ENCODE data around the gene PDCD1LG2. TPM values are rescaled to one million over a fixed set of nuclear protein-coding genes. Genes with fewer than 3 reads are reported as not detected.

PDCD1LG2 gene
- total RNA-seq, 1 experiment from 2014 or later = not detected

GRCh38 chr9:5568868-5569267, 58.5 kb downstream of the PDCD1LG2 start:
- H4K5ac ChIP-seq (ENCODE audit: insufficient read length, low read depth, low read length) = no peak overlapping the region
- H3K27me3 ChIP-seq (ENCODE audit: insufficient read depth, low read length) = no peaks in the 10 kb centered on the region
- H3K18ac ChIP-seq (ENCODE audit: insufficient read length, low read depth, low read length) = no peak overlapping the region
- no peak overlapping the region for H3K56ac ChIP-seq (ENCODE audit: insufficient read length, low read depth, low read length)
- H4K20me1 ChIP-seq (ENCODE audit: control insufficient read depth, insufficient read depth, insufficient read length) = no peaks in the 10 kb centered on the region
- no peak for TF ChIP-seq CTCF (conservative IDR thresholded peaks at IDR 0.05)
- no peaks in the 10 kb centered on the region for H3K36me3 Mint-ChIP-seq (ENCODE audit: insufficient read depth in 1 of 3, low read depth in 3 of 3)
- no peak overlapping the region for H3K23ac ChIP-seq (ENCODE audit: insufficient read length, low read depth, low read length)
- H2BK12ac ChIP-seq (ENCODE audit: insufficient read length, low read depth, low read length) = no peak overlapping the region
- no peak overlapping the region for H3K14ac ChIP-seq (ENCODE audit: insufficient read depth, low read length)
- no peaks in the 10 kb centered on the region for H3K4me1 ChIP-seq (ENCODE audit: insufficient read depth, low read length)
- no peak overlapping the region for H3K4me3 Mint-ChIP-seq
- no peak overlapping the region for H4K8ac ChIP-seq (replicated peaks; ENCODE audit: insufficient read length, low read depth, low read length)
- no peak overlapping the region for H3K9ac ChIP-seq (ENCODE audit: extremely low read depth, insufficient read length, low read length)
- no peak overlapping the region for H3K4ac ChIP-seq (ENCODE audit: low read depth, low read length)
- H3K27ac ChIP-seq (ENCODE audit: insufficient read length, low read depth, low read length) = no peak overlapping the region
- H3T11ph ChIP-seq (ENCODE audit: low read length) = no peak overlapping the region
- H3K79me2 ChIP-seq (ENCODE audit: insufficient read depth, low read length) = no peaks in the 10 kb centered on the region
- peaks cover 4 to 7% of the 10 kb centered on the region in 2 experiments; a peak in 3 of 4 replicates for H3K4me1 Mint-ChIP-seq
- H4K91ac ChIP-seq (ENCODE audit: insufficient read length, low read depth, low read length) = no peak overlapping the region
- H2BK120ac ChIP-seq (ENCODE audit: low read depth, low read length, poor library complexity, severe bottlenecking) = no peak overlapping the region
- peaks cover 5% of the 10 kb centered on the region for H3K27me3 Mint-ChIP-seq (ENCODE audit: low read depth)
- no peaks in the 10 kb centered on the region for H3K9me3 Mint-ChIP-seq
- H2BK20ac ChIP-seq (ENCODE audit: low read depth, low read length, poor library complexity, severe bottlenecking) = no peak overlapping the region
- no peak overlapping the region for H2BK15ac ChIP-seq (ENCODE audit: low read depth, low read length)
- no peak overlapping the region; a peak in 1 of 7 replicates for H3K27ac Mint-ChIP-seq
- H2AFZ ChIP-seq (ENCODE audit: low read length) = no peak overlapping the region
- no peak overlapping the region for H2AK5ac ChIP-seq (ENCODE audit: insufficient read length, low read length)
- H3K9me3 ChIP-seq (ENCODE audit: control insufficient read depth, low read depth, low read length) = no peaks in the 10 kb centered on the region
- no CpG with 5 or more reads among the region's 2 CpGs for WGBS (ENCODE audit: extremely low coverage, insufficient read length, low lambda C conversion rate)
- no peak overlapping the region for H3K4me2 ChIP-seq (ENCODE audit: insufficient read depth, insufficient read length, low read length)
- H2BK5ac ChIP-seq (ENCODE audit: insufficient read length, low read length) = no peak overlapping the region
- no peak for DNase-seq
- H3K23me2 ChIP-seq (ENCODE audit: insufficient read length, low read depth, low read length, poor library complexity, severe bottlenecking) = no peaks in the 10 kb centered on the region
- no peaks in the 10 kb centered on the region for H3K79me1 ChIP-seq (ENCODE audit: insufficient read depth, low read depth, low read length, poor library complexity, severe bottlenecking)
